ENCODE results near the gene NPHP4. TPM values are rescaled to one million over a fixed set of nuclear protein-coding genes. Genes with fewer than 3 reads are reported as not detected.

Gene NPHP4
- polyA plus RNA-seq, 1 donor (not counting 4 experiments of a cell fraction or from before 2014, with no cell fraction given): 3.7 TPM

GRCh38 chr1:5822726-5823125 lies 169.5 kb downstream of the NPHP4 start:
- Histone ChIP-seq H3K27ac (ENCODE audit: control insufficient read depth, insufficient read depth, low read length) (no peak overlapping the region), H3K36me3 (ENCODE audit: control insufficient read depth in 2 of 2, extremely low read depth in 1 of 2, insufficient read depth in 2 of 2, low read length in 2 of 2) (no peaks in the 10 kb centered on the region), H3K9ac (ENCODE audit: control insufficient read depth, extremely low read depth, insufficient read depth, low read length) (no peak overlapping the region), H3K9me1 (ENCODE audit: control insufficient read depth, extremely low read depth, insufficient read depth, low read length) (no peaks in the 10 kb centered on the region), H3K79me2 (ENCODE audit: control insufficient read depth, insufficient read depth, low read length) (no peaks in the 10 kb centered on the region), H3K4me2 (ENCODE audit: control insufficient read depth, extremely low read depth, insufficient read depth, low read depth, low read length) (no peak overlapping the region), H4K20me1 (ENCODE audit: control insufficient read depth, extremely low read depth, insufficient read depth, low read length) (no peaks in the 10 kb centered on the region), H2AFZ (ENCODE audit: control insufficient read depth, low read length) (no peak overlapping the region), H3K27me3 (ENCODE audit: control insufficient read depth, extremely low read depth, insufficient read depth, low read length) (no peaks in the 10 kb centered on the region), H3K9me3 (ENCODE audit: control insufficient read depth, low read depth, low read length) (no peaks in the 10 kb centered on the region), H3K4me3 (ENCODE audit: control insufficient read depth in 2 of 3, extremely low read depth in 1 of 3, insufficient read depth in 2 of 3, low read depth in 1 of 3, low read length in 3 of 3) (no peak overlapping the region), H3K4me1 (ENCODE audit: control insufficient read depth, extremely low read depth, insufficient read depth, low read length) (no peaks in the 10 kb centered on the region)
- dilution Hi-C loops (cut with MboI; ENCODE audit: extremely low pct_ligation_motif_present, low sequenced_read_pairs): no loop called here
- DNase-seq (ENCODE audit: low read depth, low spot score): no peak
- no peak for TF ChIP-seq CTCF (optimal IDR thresholded peaks at IDR 0.05 in 1 of 3, IDR thresholded peaks at IDR 0.05 in 1 of 3, conservative IDR thresholded peaks at IDR 0.05 in 1 of 3; ENCODE audit: extremely low read depth in 1 of 3, insufficient read depth in 2 of 3, low read length in 3 of 3)
- TF ChIP-seq EZH2 (IDR thresholded peaks at IDR 0.05; ENCODE audit: low read length): no peak
- FAIRE-seq: no peak

- Histone ChIP-seq H4K20me1 (ENCODE audit: control insufficient read depth, extremely low read depth, insufficient read depth, low read length) (no peaks in the 10 kb centered on the region), H3K4me2 (ENCODE audit: control insufficient read depth, extremely low read depth, insufficient read depth, low read depth, low read length) (no peak overlapping the region), H2AFZ (ENCODE audit: control insufficient read depth, low read length) (no peak overlapping the region), H3K4me3 (ENCODE audit: control insufficient read depth in 2 of 3, extremely low read depth in 1 of 3, insufficient read depth in 2 of 3, low read depth in 1 of 3, low read length in 3 of 3) (no peak overlapping the region), H3K9me1 (ENCODE audit: control insufficient read depth, extremely low read depth, insufficient read depth, low read length) (no peaks in the 10 kb centered on the region), H3K27ac (ENCODE audit: control insufficient read depth, insufficient read depth, low read length) (no peak overlapping the region), H3K4me1 (ENCODE audit: control insufficient read depth, extremely low read depth, insufficient read depth, low read length) (no peaks in the 10 kb centered on the region), H3K9ac (ENCODE audit: control insufficient read depth, extremely low read depth, insufficient read depth, low read length) (no peak overlapping the region), H3K9me3 (ENCODE audit: control insufficient read depth, low read depth, low read length) (no peaks in the 10 kb centered on the region), H3K36me3 (ENCODE audit: control insufficient read depth in 2 of 2, extremely low read depth in 1 of 2, insufficient read depth in 2 of 2, low read length in 2 of 2) (no peaks in the 10 kb centered on the region), H3K79me2 (ENCODE audit: control insufficient read depth, insufficient read depth, low read length) (no peaks in the 10 kb centered on the region), H3K27me3 (ENCODE audit: control insufficient read depth, extremely low read depth, insufficient read depth, low read length) (no peaks in the 10 kb centered on the region)
- dilution Hi-C loops (cut with MboI; ENCODE audit: extremely low pct_ligation_motif_present, low sequenced_read_pairs): no loop called here
- no peak for TF ChIP-seq EZH2 (IDR thresholded peaks at IDR 0.05; ENCODE audit: low read length)
- no peak for TF ChIP-seq CTCF (optimal IDR thresholded peaks at IDR 0.05 in 1 of 3, IDR thresholded peaks at IDR 0.05 in 1 of 3, conservative IDR thresholded peaks at IDR 0.05 in 1 of 3; ENCODE audit: extremely low read depth in 1 of 3, insufficient read depth in 2 of 3, low read length in 3 of 3)
- DNase-seq (ENCODE audit: low read depth, low spot score) (no peak), FAIRE-seq (no peak)
These were observed 170.0 kb downstream of the NPHP4 start for GRCh38 chr1:5822266-5822665.
